ENCODE measurements around the gene NR1H3. TPM values are rescaled to one million over a fixed set of nuclear protein-coding genes. Genes with fewer than 3 reads are reported as not detected.

Gene NR1H3
- total and polyA plus RNA-seq, 8 donors: 8.9 to 60.0 (median 17.6) TPM

DNA sequence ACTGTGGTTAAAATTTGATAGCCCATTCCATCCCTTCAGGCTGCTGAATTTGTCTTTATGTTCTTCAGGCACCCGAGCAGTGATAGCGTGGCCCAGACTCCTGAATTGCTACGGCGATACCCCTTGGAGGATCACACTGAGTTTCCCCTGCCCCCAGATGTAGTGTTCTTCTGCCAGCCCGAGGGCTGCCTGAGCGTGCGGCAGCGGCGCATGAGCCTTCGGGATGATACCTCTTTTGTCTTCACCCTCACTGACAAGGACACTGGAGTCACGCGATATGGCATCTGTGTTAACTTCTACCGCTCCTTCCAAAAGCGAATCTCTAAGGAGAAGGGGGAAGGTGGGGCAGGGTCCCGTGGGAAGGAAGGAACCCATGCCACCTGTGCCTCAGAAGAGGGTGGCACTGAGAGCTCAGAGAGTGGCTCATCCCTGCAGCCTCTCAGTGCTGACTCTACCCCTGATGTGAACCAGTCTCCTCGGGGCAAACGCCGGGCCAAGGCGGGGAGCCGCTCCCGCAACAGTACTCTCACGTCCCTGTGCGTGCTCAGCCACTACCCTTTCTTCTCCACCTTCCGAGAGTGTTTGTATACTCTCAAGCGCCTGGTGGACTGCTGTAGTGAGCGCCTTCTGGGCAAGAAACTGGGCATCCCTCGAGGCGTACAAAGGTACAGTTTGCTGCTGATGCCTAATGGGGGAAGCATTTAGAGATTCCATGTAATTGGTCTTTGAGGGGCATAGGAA is 16.9 kb downstream of the NR1H3 start:
- 93 to 95% methylated on average over 28 of the region's 28 CpGs for WGBS, 2 donors
- DNase-seq: no peak
- peaks cover 13 to 15% (median 14%) of the 10 kb centered on the region in 3 donors for H3K4me1 ChIP-seq
- no peak overlapping the region for H3K27ac ChIP-seq
- H3K27me3 ChIP-seq: no peaks in the 10 kb centered on the region
- H3K4me3 ChIP-seq: no peak overlapping the region
- ATAC-seq: no peak
- no peak for FAIRE-seq
- no peaks in the 10 kb centered on the region for H3K9me3 ChIP-seq
- intact Hi-C loops (cut with DNase I): no loop called here
- TF ChIP-seq, protein P1, sequence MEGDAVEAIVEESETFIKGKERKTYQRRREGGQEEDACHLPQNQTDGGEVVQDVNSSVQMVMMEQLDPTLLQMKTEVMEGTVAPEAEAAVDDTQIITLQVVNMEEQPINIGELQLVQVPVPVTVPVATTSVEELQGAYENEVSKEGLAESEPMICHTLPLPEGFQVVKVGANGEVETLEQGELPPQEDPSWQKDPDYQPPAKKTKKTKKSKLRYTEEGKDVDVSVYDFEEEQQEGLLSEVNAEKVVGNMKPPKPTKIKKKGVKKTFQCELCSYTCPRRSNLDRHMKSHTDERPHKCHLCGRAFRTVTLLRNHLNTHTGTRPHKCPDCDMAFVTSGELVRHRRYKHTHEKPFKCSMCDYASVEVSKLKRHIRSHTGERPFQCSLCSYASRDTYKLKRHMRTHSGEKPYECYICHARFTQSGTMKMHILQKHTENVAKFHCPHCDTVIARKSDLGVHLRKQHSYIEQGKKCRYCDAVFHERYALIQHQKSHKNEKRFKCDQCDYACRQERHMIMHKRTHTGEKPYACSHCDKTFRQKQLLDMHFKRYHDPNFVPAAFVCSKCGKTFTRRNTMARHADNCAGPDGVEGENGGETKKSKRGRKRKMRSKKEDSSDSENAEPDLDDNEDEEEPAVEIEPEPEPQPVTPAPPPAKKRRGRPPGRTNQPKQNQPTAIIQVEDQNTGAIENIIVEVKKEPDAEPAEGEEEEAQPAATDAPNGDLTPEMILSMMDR (IDR thresholded peaks at IDR 0.05): no peak
- H3K36me3 ChIP-seq: peaks cover 2 to 53% (median 40%) of the 10 kb centered on the region in 3 donors

DNA sequence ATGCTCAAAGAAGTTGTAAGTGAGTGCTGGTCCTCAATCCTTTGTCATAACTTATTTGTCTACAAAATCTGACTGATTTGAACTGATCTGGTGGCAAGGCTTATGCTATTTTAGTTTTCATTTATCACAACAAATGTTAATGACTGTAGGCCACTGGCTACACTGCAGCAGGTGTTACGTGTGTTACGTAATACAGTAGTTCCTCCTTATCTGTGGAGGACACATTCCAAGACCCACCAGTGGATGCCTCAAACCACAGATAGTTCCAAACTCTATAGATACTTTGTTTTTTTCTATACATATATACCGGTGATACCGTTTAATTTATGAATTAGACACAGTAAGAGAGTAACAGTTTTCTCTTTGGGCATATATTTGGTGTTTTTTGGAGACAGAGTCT is 19.1 kb downstream of the NR1H3 start:
- no peaks in the 10 kb centered on the region for H3K27me3 ChIP-seq
- intact Hi-C loops (cut with DNase I): no loop called here
- 92 to 95% methylated on average over 4 of the region's 4 CpGs for WGBS, 2 donors
- peaks cover 4 to 6% (median 5%) of the 10 kb centered on the region in 3 donors for H3K4me1 ChIP-seq
- no peaks in the 10 kb centered on the region for H3K9me3 ChIP-seq
- TF ChIP-seq, protein P1 (IDR thresholded peaks at IDR 0.05): no peak
- no peak overlapping the region for H3K4me3 ChIP-seq
- H3K36me3 ChIP-seq: peaks cover 9 to 76% (median 44%) of the 10 kb centered on the region in 3 donors
- H3K27ac ChIP-seq: no peak overlapping the region
- DNase-seq (no peak), ATAC-seq (no peak), FAIRE-seq (no peak)

DNA sequence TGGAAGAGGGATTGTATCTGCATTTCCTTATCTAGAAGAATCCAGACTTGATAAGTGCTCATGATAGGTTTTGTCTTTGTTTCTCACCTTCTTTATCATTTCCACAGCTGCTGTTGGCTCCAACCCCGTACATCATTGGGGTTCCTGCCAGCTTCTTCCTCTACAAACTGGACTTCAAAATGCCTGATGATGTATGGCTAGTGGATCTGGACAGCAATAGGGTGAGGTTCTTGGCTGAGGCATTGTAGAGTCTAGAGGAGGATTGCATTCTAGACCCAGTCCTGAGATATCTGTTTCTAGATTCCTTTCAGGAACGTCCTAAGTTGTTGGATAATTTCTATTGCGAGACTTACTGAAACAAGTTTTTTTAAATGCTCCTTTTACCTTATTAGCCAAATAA is 20.3 kb downstream of the NR1H3 start:
- Histone ChIP-seq H3K27me3 (no peaks in the 10 kb centered on the region), H3K4me1 (no peaks in the 10 kb centered on the region), H3K27ac (no peak overlapping the region), H3K4me3 (no peak overlapping the region), H3K36me3 (peaks cover 9 to 87% (median 53%) of the 10 kb centered on the region in 3 donors), H3K9me3 (no peaks in the 10 kb centered on the region)
- WGBS, 2 donors: 74 to 81% methylated on average over 3 of the region's 3 CpGs
- no peak for FAIRE-seq
- intact Hi-C loops (cut with DNase I): no loop called here
- DNase-seq: no peak
- TF ChIP-seq, protein P1 (IDR thresholded peaks at IDR 0.05): no peak
- no peak for ATAC-seq

DNA sequence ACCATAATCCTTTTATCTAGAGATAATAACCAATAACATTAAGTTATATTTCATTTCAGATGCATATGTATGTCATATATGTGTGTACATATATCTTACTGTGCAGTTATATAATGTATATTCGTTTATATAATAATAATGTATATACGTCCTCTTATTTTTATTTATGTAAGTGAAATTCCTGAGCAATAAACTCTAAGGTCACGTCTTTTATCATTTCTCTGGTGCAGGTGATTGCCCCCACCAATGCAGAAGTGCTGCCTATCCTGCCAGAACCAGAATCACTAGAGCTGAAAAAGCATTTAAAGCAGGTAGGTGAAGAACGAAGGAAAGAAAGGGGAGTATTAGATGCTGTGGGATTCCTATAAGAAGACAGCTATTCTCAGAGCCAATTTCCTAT is 21.0 kb downstream of the NR1H3 start:
- peaks cover 12 to 93% (median 59%) of the 10 kb centered on the region in 3 donors for H3K36me3 ChIP-seq
- no peaks in the 10 kb centered on the region for H3K27me3 ChIP-seq
- intact Hi-C loops (cut with DNase I): no loop called here
- no peaks in the 10 kb centered on the region for H3K9me3 ChIP-seq
- WGBS, 2 donors: 83 to 90% methylated on average over 4 of the region's 4 CpGs
- no peak overlapping the region for H3K4me3 ChIP-seq
- no peaks in the 10 kb centered on the region for H3K4me1 ChIP-seq
- TF ChIP-seq, protein P1 (IDR thresholded peaks at IDR 0.05): no peak
- H3K27ac ChIP-seq: no peak overlapping the region
- ATAC-seq (no peak), FAIRE-seq (no peak), DNase-seq (no peak)

DNA sequence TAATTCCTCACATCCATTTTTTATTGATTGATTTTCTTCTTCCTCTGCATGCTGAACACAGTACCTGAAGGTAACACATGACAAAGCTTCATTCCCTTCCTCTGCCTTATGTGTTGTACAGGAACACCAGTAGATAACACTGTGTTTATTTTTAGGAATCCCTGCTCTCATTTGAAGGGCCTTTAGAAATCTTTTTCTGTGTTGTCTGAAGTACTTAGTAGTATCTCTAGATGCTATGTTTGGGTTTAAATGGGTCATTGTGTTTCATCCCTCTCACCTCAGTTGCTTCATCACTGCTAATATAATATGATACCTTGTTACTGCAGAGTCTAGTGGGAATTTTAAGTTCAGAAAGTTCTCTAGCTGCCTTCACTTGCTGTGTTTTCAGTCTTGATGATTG is 22.3 kb downstream of the NR1H3 start:
- Histone ChIP-seq H3K4me1 (no peaks in the 10 kb centered on the region), H3K36me3 (peaks cover 17 to 98% (median 66%) of the 10 kb centered on the region in 3 donors), H3K4me3 (no peak overlapping the region), H3K9me3 (no peaks in the 10 kb centered on the region), H3K27me3 (no peaks in the 10 kb centered on the region), H3K27ac (no peak overlapping the region)
- no peak for ATAC-seq
- no peak for DNase-seq
- FAIRE-seq: no peak
- TF ChIP-seq, protein P1 (IDR thresholded peaks at IDR 0.05): no peak
- intact Hi-C loops (cut with DNase I): no loop called here
